K562 (cell line): Measurements from ENCODE around the gene ZNF692. TPM values are rescaled to one million over a fixed set of nuclear protein-coding genes. Genes with fewer than 3 reads are reported as not detected.

Source experiments
- ATAC-seq: fragments of 200-7000 bp; cut with Tn5 transposase; 3 replicates; pipeline ENCODE4 v1.9.1; 2020; ENCODE audit warnings: moderate library complexity
- BruUV-seq: library from RNA; stranded (reverse); fragments of 400-500 nt; replicated peaks from 2 replicates; lab custom pipeline; 2021; lab: Mats Ljungman, UMichigan
- CTCF ChIA-PET: fragments of 300-600 bp; formaldehyde crosslinking; extraction: SDS; loops from one replicate; lab custom pipeline; 2021; ENCODE audit warnings: low intra/inter-chr PET ratio; lab: Yijun Ruan, JAX
- POLR2A ChIA-PET: fragments of 300-600, 350-650 bp; sonication (Branson Sonifier 250); formaldehyde crosslinking; extraction: SDS; loops from one replicate; lab custom pipeline; 2021; ENCODE audit warnings: antibody characterized with exemption, inconsistent platforms; lab: Yijun Ruan, JAX
- DNase-seq, 4 experiments: peaks; one replicate each; pipeline versions ENCODE4 v3.0.0 to v3.0.0-alpha.2; 2011 to 2018; ENCODE audit warnings: low spot score in 3 of 4, mixed read lengths in 3 of 4; ENCODE audit errors: extremely low read depth in 1 of 4
- FAIRE-seq: peaks from 2 replicates; lab custom pipeline; 2011; peaks lifted over from hg19 to GRCh38; lab: Jason Lieb, UNC
- H2AFZ ChIP-seq: 2 replicates; pipeline ENCODE4 v1.6.0; 2011; ENCODE audit warnings: low read depth, low read length, control low read depth, inconsistent platforms
- H3K27ac ChIP-seq: fragments of 200-600 bp; 3 replicates; pipeline ENCODE4 v1.8.0; 2011; ENCODE audit warnings: low read depth, mild to moderate bottlenecking, control low read depth, inconsistent platforms, low read length, moderate library complexity, mixed read lengths; ENCODE audit errors: extremely low read depth
- H3K27me3 ChIP-seq, 2 experiments: fragments of 300-600 bp in 1 of 2; 2 replicates in 1 of 2; 3 replicates in 1 of 2; pipeline versions ENCODE4 v1.6.0 to v1.8.0; 2011; ENCODE audit warnings: inconsistent platforms in 2 of 2, low read length in 2 of 2, mild to moderate bottlenecking in 1 of 2, mixed read lengths in 1 of 2, moderate library complexity in 1 of 2; ENCODE audit not compliant: control insufficient read depth in 2 of 2, insufficient read depth in 2 of 2
- H3K36me3 ChIP-seq: fragments of 300-600 bp; 3 replicates; pipeline ENCODE4 v1.8.0; 2011; ENCODE audit warnings: mild to moderate bottlenecking, low read length, inconsistent platforms; ENCODE audit not compliant: control insufficient read depth, insufficient read depth
- H3K4me1 ChIP-seq, 2 experiments: fragments of 200-600 bp in 1 of 2; replicated peaks in 1 of 2; 2 replicates in 1 of 2; 3 replicates in 1 of 2; pipeline versions ENCODE4 v1.5.1 to v1.8.0; 2011; ENCODE audit warnings: inconsistent platforms in 2 of 2, low read length in 2 of 2, mild to moderate bottlenecking in 1 of 2, mixed read lengths in 1 of 2, moderate library complexity in 1 of 2; ENCODE audit not compliant: control insufficient read depth in 2 of 2, insufficient read depth in 2 of 2
- H3K4me2 ChIP-seq: 2 replicates; pipeline ENCODE4 v1.6.1; 2011; ENCODE audit warnings: low read length, control low read depth, inconsistent platforms, mixed read lengths; ENCODE audit not compliant: insufficient read depth
- H3K4me3 ChIP-seq: fragments of 200-600 bp; sonication (generic), shearing (Covaris generic); 2 replicates; pipeline ENCODE4 v1.5.1; 2016; ENCODE audit warnings: control low read depth, inconsistent platforms
- H3K79me2 ChIP-seq: fragments of 200-600 bp; 3 replicates; pipeline ENCODE4 v1.8.0; 2011; ENCODE audit warnings: low read length, inconsistent platforms; ENCODE audit not compliant: control insufficient read depth, insufficient read depth
- H3K9ac ChIP-seq, 2 experiments: 2 replicates each; pipeline versions ENCODE4 v1.6.0 to v1.6.1; 2011; ENCODE audit warnings: low read depth in 2 of 2, low read length in 2 of 2, control low read depth in 1 of 2, inconsistent platforms in 1 of 2, mild to moderate bottlenecking in 1 of 2, mixed read lengths in 1 of 2; ENCODE audit not compliant: insufficient read depth in 1 of 2
- H3K9me1 ChIP-seq: one replicate; pipeline ENCODE4 v1.6.0; 2011; ENCODE audit warnings: inconsistent platforms, mild to moderate bottlenecking, low read length, moderate library complexity; ENCODE audit not compliant: control insufficient read depth, insufficient read depth
- H3K9me3 ChIP-seq: replicated peaks from 2 replicates; pipeline ENCODE4 v1.5.1; 2011; ENCODE audit warnings: low read depth, low read length, inconsistent platforms; ENCODE audit not compliant: control insufficient read depth, insufficient read depth
- H4K20me1 ChIP-seq: replicated peaks from 2 replicates; pipeline ENCODE4 v1.6.1; 2011; ENCODE audit warnings: low read length, inconsistent platforms, mixed read lengths; ENCODE audit not compliant: control insufficient read depth, insufficient read depth
- MYNN ChIP-seq, 2 experiments: sonication (generic); formaldehyde crosslinking in 1 of 2; IDR thresholded peaks; 2 replicates each; pipeline versions ENCODE4 v1.5.0 to v1.6.1; 2016 to 2020; ENCODE audit warnings: antibody characterized with exemption in 1 of 2, missing genetic modification reagents in 1 of 2
- SMAD4 ChIP-seq: fragments of 250-450 bp; sonication (Bioruptor Pico); conservative IDR thresholded peaks from 2 replicates; pipeline ENCODE4 v1.8.0; 2021; ENCODE audit warnings: inconsistent platforms, mild to moderate bottlenecking, moderate library complexity
- SUPT5H ChIP-seq: fragments of 450-650 bp; IDR thresholded peaks from 2 replicates; pipeline ENCODE4 v1.6.1; 2016
- WGBS: fragments of 100-300 bp; shearing (Covaris generic); methylation state at CpG from one replicate; pipeline ENCODE4 v1.1.6; 2016; ENCODE audit warnings: low coverage, mixed read lengths; ENCODE audit not compliant: insufficient coverage; ENCODE audit errors: missing lambda C conversion rate; 5-methylcytosine and 5-hydroxymethylcytosine counted together
- in situ Hi-C: fragments of 300-500 bp; cut with MboI; formaldehyde crosslinking; loops from 4 replicates; pipeline ENCODE4 v1.15.0; 2018; ENCODE audit warnings: inconsistent platforms, mixed read lengths
- intact Hi-C: fragments of 100-400 bp; cut with micrococcal nuclease; formaldehyde crosslinking; loops from 2 replicates; pipeline ENCODE4 v1.14.2; 2022
- polyA plus RNA-seq, 8 experiments: library from polyadenylated mRNA; depleted of rRNA in 4 of 8; stranded (reverse) in 5 of 8; unstranded in 3 of 8; fragments of >200 nt; fragmentation: Nextera tagmentation in 2 of 8; fragmentation: Illumina TruSeq in 1 of 8; extraction: Ambion mirVana in 2 of 8; extraction: Trizol in 1 of 8; gene quantifications; 2 replicates each; pipeline versions ENCODE4 v1.2.1 to v1.2.3, GENCODE V29; 2011 to 2014; ENCODE audit warnings: inconsistent platforms in 1 of 8, missing spikeins in 1 of 8
- total RNA-seq, 7 experiments: library from RNA; depleted of rRNA in 6 of 7; stranded (reverse); fragments of >200 nt in 6 of 7; fragmentation: Illumina TruSeq in 2 of 7; extraction: Trizol in 2 of 7; gene quantifications; 2 replicates each; pipeline versions ENCODE4 v1.2.1 to v1.2.3, GENCODE V29; 2011 to 2021; ENCODE audit warnings: low replicate concordance in 1 of 7
- TF ChIP-seq, protein P1 (sequence below), 2 experiments: IDR thresholded peaks; 2 replicates each; pipeline ENCODE4 v1.6.1; 2011; ENCODE audit warnings: borderline replicate concordance in 1 of 2, control low read depth in 1 of 2, low read depth in 1 of 2, low read length in 1 of 2, mild to moderate bottlenecking in 1 of 2, mixed read lengths in 1 of 2, moderate library complexity in 1 of 2; ENCODE audit not compliant: insufficient read depth in 1 of 2, insufficient read length in 1 of 2, poor library complexity in 1 of 2, severe bottlenecking in 1 of 2; ENCODE audit errors: extremely low read depth in 1 of 2

Gene ZNF692
- total and polyA plus RNA-seq, 9 of the 15 experiments (the other 6 are each of a cell fraction or from before 2014, with no cell fraction given), result 8.4 to 143 (median 55.9) TPM

DNA sequence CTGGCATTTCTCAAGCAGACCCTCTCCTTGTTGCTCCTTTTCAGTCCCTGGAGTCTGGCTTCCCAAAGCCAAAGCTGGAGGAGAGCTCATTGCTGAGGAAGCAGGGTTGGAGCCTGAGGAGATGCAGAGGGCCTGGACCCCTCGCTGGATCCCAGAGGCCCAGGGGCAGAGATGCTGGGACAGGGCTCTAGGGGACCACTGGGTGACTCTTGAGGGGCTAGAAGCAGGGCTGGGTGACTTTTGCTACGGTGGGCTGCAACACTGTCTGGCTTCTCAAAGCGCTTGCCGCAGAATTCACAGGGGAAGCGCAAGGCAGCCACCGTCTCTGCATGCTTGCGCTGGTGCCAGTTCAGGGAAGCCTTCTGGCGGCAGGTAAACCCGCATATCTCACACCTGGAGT, 8.8 kb downstream of the ZNF692 start (continued):
- TF ChIP-seq, protein P1, sequence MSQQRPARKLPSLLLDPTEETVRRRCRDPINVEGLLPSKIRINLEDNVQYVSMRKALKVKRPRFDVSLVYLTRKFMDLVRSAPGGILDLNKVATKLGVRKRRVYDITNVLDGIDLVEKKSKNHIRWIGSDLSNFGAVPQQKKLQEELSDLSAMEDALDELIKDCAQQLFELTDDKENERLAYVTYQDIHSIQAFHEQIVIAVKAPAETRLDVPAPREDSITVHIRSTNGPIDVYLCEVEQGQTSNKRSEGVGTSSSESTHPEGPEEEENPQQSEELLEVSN (IDR thresholded peaks at IDR 0.05; ENCODE audit: borderline replicate concordance in 1 of 2, extremely low read depth in 1 of 2, insufficient read depth in 1 of 2, insufficient read length in 1 of 2, low read depth in 1 of 2, low read length in 1 of 2, poor library complexity in 1 of 2, severe bottlenecking in 1 of 2), result no peak
- 0 out of 2 replicates have a peak, but pooled peaks have one; percentile 38 for TF ChIP-seq MYNN (IDR thresholded peaks at IDR 0.05)
- no peak for TF ChIP-seq MYNN (CRISPR knock-in tag; IDR thresholded peaks at IDR 0.05)

DNA sequence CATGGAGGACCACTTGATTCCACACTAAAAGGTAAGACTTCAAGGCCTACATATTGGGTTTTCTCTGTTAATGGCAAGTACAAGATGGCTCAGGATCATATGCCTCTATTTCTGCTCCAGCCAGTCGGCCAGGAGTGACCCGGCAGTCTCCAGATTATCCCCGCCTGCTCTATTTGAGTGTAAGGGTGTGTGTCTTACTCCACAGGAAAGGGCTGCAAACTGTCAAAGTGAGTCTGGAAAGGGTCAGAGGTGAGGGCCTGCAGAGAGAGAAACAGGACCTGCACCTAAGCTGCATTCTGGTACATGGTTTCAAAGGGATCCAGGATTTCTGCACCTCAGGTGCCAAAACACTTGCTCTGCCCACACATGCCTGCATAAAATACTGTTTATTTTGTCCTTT, 9.2 kb downstream of the ZNF692 start:
- intact Hi-C loops, result no loop called here
- no peak for FAIRE-seq

More for the DNA sequence above, 9.2 kb downstream of the ZNF692 start:
- Histone ChIP-seq H3K4me2 (no peak overlapping the region), H3K4me1 (peaks cover 8 to 22% of the 10 kb centered on the region in 2 experiments; a peak in 4 of 5 replicates), H3K27me3 (no peaks in the 10 kb centered on the region), H3K27ac (no peak overlapping the region), H2AFZ (no peak overlapping the region), H4K20me1 (peaks cover 4% of the 10 kb centered on the region; the same call in 1 of the 2 replicates), H3K9me3 (no peaks in the 10 kb centered on the region), H3K9me1 (peaks cover under 1% of the 10 kb centered on the region), H3K79me2 (peaks cover 20% of the 10 kb centered on the region), H3K4me3 (no peak overlapping the region), H3K9ac (no peak overlapping the region; a peak in 1 of 4 replicates), H3K36me3 (peaks cover 99% of the 10 kb centered on the region)
- no TSS peak for BruUV-seq
- in situ Hi-C loops, result no loop called here
- peak; percentile 7 for ATAC-seq
- DNase-seq, result no peak
- CTCF ChIA-PET, result no interaction called here
- 83% methylated on average over 3 of the region's 3 CpGs for WGBS
- TF ChIP-seq MYNN (IDR thresholded peaks at IDR 0.05), result peak; percentile 15; the same call in 1 of the 2 replicates
- no peak for TF ChIP-seq MYNN (CRISPR knock-in tag; IDR thresholded peaks at IDR 0.05)
- TF ChIP-seq SUPT5H, result 0 out of 2 replicates have a peak, but pooled peaks have one; percentile 14
- TF ChIP-seq SMAD4 (CRISPR knock-in tag), result no peak
- POLR2A ChIA-PET, result interaction anchor here (1.8 to 2.5 kb wide), 2 partner anchors 9 to 11 kb away, joined by 9 to 14 read pairs; partner anchors contain the start of genes ZNF672 and ZNF692
